Measurements from ENCODE around the gene LYPLAL1. TPM values are rescaled to one million over a fixed set of nuclear protein-coding genes. Genes with fewer than 3 reads are reported as not detected.

The LYPLAL1 gene
- total and polyA plus RNA-seq, 9 of the 15 experiments (the other 6 are each of a cell fraction or from before 2014, with no cell fraction given), result 14.9 to 179 (median 46.3) TPM

- no peak for TF ChIP-seq ZNF511 (CRISPR knock-in tag; IDR thresholded peaks at IDR 0.05)
- no peak for TF ChIP-seq PRMT5 (CRISPR knock-in tag; IDR thresholded peaks at IDR 0.05)
- no peak for TF ChIP-seq WHSC1 (IDR thresholded peaks at IDR 0.05; ENCODE audit: low read length)
- peak; percentile 70 for TF ChIP-seq TEAD4 (IDR thresholded peaks at IDR 0.05; ENCODE audit: low read length)
- no peak for TF ChIP-seq TEAD4 (CRISPR knock-in tag; IDR thresholded peaks at IDR 0.05; ENCODE audit: borderline replicate concordance)
- no peak for TF ChIP-seq NR3C1 (CRISPR knock-in tag; IDR thresholded peaks at IDR 0.05)
- TF ChIP-seq ATF6 (CRISPR knock-in tag; IDR thresholded peaks at IDR 0.05), result no peak
- TF ChIP-seq CC2D1A (IDR thresholded peaks at IDR 0.05), result no peak; the same call in 1 of the 2 replicates
- TF ChIP-seq MED1 (CRISPR knock-in tag; IDR thresholded peaks at IDR 0.05; ENCODE audit: borderline replicate concordance), result no peak
- TF ChIP-seq SRSF3 (IDR thresholded peaks at IDR 0.05; ENCODE audit: insufficient read depth, low read length), result no peak
- TF ChIP-seq SMARCE1 (IDR thresholded peaks at IDR 0.05), result no peak
- no peak for TF ChIP-seq ZNF277 (CRISPR knock-in tag; IDR thresholded peaks at IDR 0.05; ENCODE audit: borderline replicate concordance)
- TF ChIP-seq XRCC3 (IDR thresholded peaks at IDR 0.05), result no peak
- TF ChIP-seq ZNF699 (CRISPR knock-in tag; IDR thresholded peaks at IDR 0.05; ENCODE audit: insufficient replicate concordance), result no peak
- TF ChIP-seq ZNF41 (CRISPR knock-in tag; conservative IDR thresholded peaks at IDR 0.05), result no peak
- no peak for TF ChIP-seq STAG1 (CRISPR knock-in tag; IDR thresholded peaks at IDR 0.05; ENCODE audit: borderline replicate concordance)
- peak; percentile 67 for TF ChIP-seq NFE2 (IDR thresholded peaks at IDR 0.05; ENCODE audit: low read depth)
- no peak for TF ChIP-seq GATA2 (CRISPR knock-in tag; IDR thresholded peaks at IDR 0.05)
- TF ChIP-seq CCNT2 (IDR thresholded peaks at IDR 0.05; ENCODE audit: borderline replicate concordance, extremely low read depth, insufficient read length, low read depth, low read length), result no peak
- TF ChIP-seq BHLHE40 (IDR thresholded peaks at IDR 0.05; ENCODE audit: low read length), result no peak
- no peak for TF ChIP-seq ZNF583 (CRISPR knock-in tag; IDR thresholded peaks at IDR 0.05)
- TF ChIP-seq TAL1 (IDR thresholded peaks at IDR 0.05), result peak; percentile 65
- no peak for TF ChIP-seq KLF13 (tag; IDR thresholded peaks at IDR 0.05; ENCODE audit: borderline replicate concordance, low read depth)
- TF ChIP-seq ATF7 (IDR thresholded peaks at IDR 0.05), result no peak
- TF ChIP-seq MYC (IDR thresholded peaks at IDR 0.05; ENCODE audit: low read depth, low read length), result no peak
- no peak for TF ChIP-seq MYC (CRISPR knock-in tag; IDR thresholded peaks at IDR 0.05; ENCODE audit: borderline replicate concordance, low read depth)
- TF ChIP-seq HEY1 (CRISPR knock-in tag; IDR thresholded peaks at IDR 0.05; ENCODE audit: borderline replicate concordance), result no peak
- no peak for TF ChIP-seq ID3 (CRISPR knock-in tag; IDR thresholded peaks at IDR 0.05)
- no peak for TF ChIP-seq ID3 (tag; IDR thresholded peaks at IDR 0.05)
Observed at GRCh38 chr1:219155135-219155534, 18.5 kb upstream of the LYPLAL1 start (continued).
